Hepatocyte (in vitro differentiated cells): ENCODE measurements around the gene NUDCD2.
A peak's percentile ranks its signal among the peaks of the same experiment; 100 is the strongest.

Experiments
- CTCF ChIP-seq: fragments of 200-600 bp; sonication (generic); IDR thresholded peaks from 2 replicates; pipeline ENCODE4 v1.5.1; 2016; ENCODE audit warnings: antibody characterized with exemption, mild to moderate bottlenecking; ENCODE audit not compliant: poor library complexity
- EZH2 ChIP-seq: fragments of 200-600 bp; sonication (generic); IDR thresholded peaks from 2 replicates; pipeline ENCODE4 v1.6.1; 2016; ENCODE audit warnings: antibody characterized with exemption, mild to moderate bottlenecking, borderline replicate concordance
- EZH2phosphoT487 ChIP-seq: fragments of 200-600 bp; sonication (generic); IDR thresholded peaks from one replicate; pipeline ENCODE4 v1.6.1; 2018; ENCODE audit warnings: antibody characterized with exemption, mild to moderate bottlenecking, low read depth, moderate library complexity; ENCODE audit not compliant: unreplicated experiment, severe bottlenecking

- TF ChIP-seq CTCF: peak; percentile 69
- TF ChIP-seq EZH2phosphoT487: no peak
- TF ChIP-seq EZH2: no peak
Observed at GRCh38 chr5:163505368-163506094, 45.6 kb upstream of the NUDCD2 start, which contains the start of gene MAT2B.
